GM12878 (cell line): ENCODE results near the gene C1orf185. TPM values are rescaled to one million over a fixed set of nuclear protein-coding genes. Genes with fewer than 3 reads are reported as not detected.

Source experiments
- ATAC-seq: fragments of 200-7000 bp; cut with Tn5 transposase; 3 replicates; pipeline ENCODE4 v1.9.1; 2020; ENCODE audit warnings: mild to moderate bottlenecking, moderate library complexity
- BruUV-seq: library from RNA; stranded (reverse); fragments of 400-500 nt; replicated peaks from 2 replicates; lab custom pipeline; 2021; lab: Mats Ljungman, UMichigan
- CTCF ChIA-PET: fragments of 300-600 bp; sonication (Branson Sonifier 250); formaldehyde crosslinking; extraction: SDS; loops from one replicate; lab custom pipeline; 2021; ENCODE audit warnings: inconsistent platforms; lab: Yijun Ruan, JAX
- POLR2A ChIA-PET: fragments of 350-600 bp; formaldehyde crosslinking; extraction: SDS; loops from one replicate; lab custom pipeline; 2021; ENCODE audit warnings: inconsistent platforms; lab: Charles Lee
- RAD21 ChIA-PET: fragments of 300-600 bp; sonication (Branson Sonifier 250); formaldehyde crosslinking; loops from one replicate; lab custom pipeline; 2023; ENCODE audit warnings: antibody characterized with exemption; ENCODE audit not compliant: unreplicated experiment; lab: Charles Lee
- SMC1A ChIA-PET: fragments of 300-600 bp; sonication (Branson Sonifier 250); formaldehyde crosslinking; loops from one replicate; lab custom pipeline; 2023; ENCODE audit not compliant: unreplicated experiment, uncharacterized antibody; lab: Charles Lee
- DNase-seq: peaks from one replicate; pipeline ENCODE4 v3.0.0-alpha.2; 2011; ENCODE audit warnings: low read depth, low spot score
- FAIRE-seq: peaks from 3 replicates; lab custom pipeline; 2011; peaks lifted over from hg19 to GRCh38; lab: Jason Lieb, UNC
- H2AFZ ChIP-seq: 2 replicates; pipeline ENCODE4 v1.6.0; 2011; ENCODE audit warnings: low read depth, low read length, control low read depth; ENCODE audit not compliant: control insufficient read depth
- H3K27ac ChIP-seq: 2 replicates; pipeline ENCODE4 v1.5.1; 2011; ENCODE audit warnings: control low read depth; ENCODE audit not compliant: control insufficient read depth, insufficient read depth
- H3K27me3 ChIP-seq, 2 experiments: replicated peaks in 1 of 2; 2 replicates each; pipeline versions ENCODE4 v1.6.0 to v1.6.1; 2011; ENCODE audit warnings: low read length in 1 of 2; ENCODE audit not compliant: control insufficient read depth in 2 of 2, insufficient read depth in 2 of 2
- H3K36me3 ChIP-seq, 2 experiments: 2 replicates each; pipeline ENCODE4 v1.5.1; 2011; ENCODE audit warnings: low read length in 1 of 2; ENCODE audit not compliant: control insufficient read depth in 2 of 2, insufficient read depth in 2 of 2
- H3K4me1 ChIP-seq: 2 replicates; pipeline ENCODE4 v1.6.1; 2011; ENCODE audit warnings: mild to moderate bottlenecking, low read length, moderate library complexity, mixed read lengths; ENCODE audit not compliant: control insufficient read depth, insufficient read depth
- H3K4me2 ChIP-seq: 2 replicates; pipeline ENCODE4 v1.6.0; 2011; ENCODE audit warnings: control low read depth; ENCODE audit not compliant: control insufficient read depth, insufficient read depth
- H3K4me3 ChIP-seq: fragments of 200-600 bp; sonication (generic); 2 replicates; pipeline ENCODE4 v1.5.1; 2016
- H3K79me2 ChIP-seq: 2 replicates; pipeline ENCODE4 v1.6.0; 2011; ENCODE audit warnings: low read length; ENCODE audit not compliant: control insufficient read depth, insufficient read depth
- H3K9ac ChIP-seq: 2 replicates; pipeline ENCODE4 v1.8.0; 2011; ENCODE audit warnings: low read length, control low read depth, mixed read lengths; ENCODE audit not compliant: control insufficient read depth, insufficient read depth
- H3K9me3 ChIP-seq: replicated peaks from 3 replicates; pipeline ENCODE4 v1.5.1; 2011; ENCODE audit warnings: mild to moderate bottlenecking, low read length; ENCODE audit not compliant: control insufficient read depth, insufficient read depth
- H4K20me1 ChIP-seq: 2 replicates; pipeline ENCODE4 v1.6.0; 2011; ENCODE audit not compliant: control insufficient read depth, insufficient read depth
- CBX3 ChIP-seq: fragments of 200-600 bp; sonication (generic); IDR thresholded peaks from 2 replicates; pipeline ENCODE4 v1.6.1; 2016; ENCODE audit warnings: low read depth, borderline replicate concordance
- KLF5 ChIP-seq: fragments of 450-650 bp; IDR thresholded peaks from 2 replicates; pipeline ENCODE4 v1.6.1; 2014; ENCODE audit warnings: mild to moderate bottlenecking; ENCODE audit not compliant: partially characterized antibody
- MEF2B ChIP-seq: fragments of 450-650 bp; IDR thresholded peaks from 2 replicates; pipeline ENCODE4 v1.6.1; 2018; ENCODE audit warnings: mild to moderate bottlenecking, moderate library complexity; ENCODE audit not compliant: partially characterized antibody, poor library complexity, severe bottlenecking
- POLR2A ChIP-seq: IDR thresholded peaks from 2 replicates; pipeline ENCODE4 v1.6.1; 2011; ENCODE audit warnings: low read depth, mild to moderate bottlenecking, low read length
- POLR2AphosphoS5 ChIP-seq: IDR thresholded peaks from 2 replicates; pipeline ENCODE4 v1.6.1; 2011; ENCODE audit warnings: mild to moderate bottlenecking, low read length, inconsistent platforms
- RAD21 ChIP-seq: IDR thresholded peaks from 2 replicates; pipeline ENCODE4 v1.6.1; 2011; ENCODE audit warnings: mild to moderate bottlenecking, low read depth, low read length, moderate library complexity; ENCODE audit not compliant: insufficient read depth
- RCOR1 ChIP-seq: conservative IDR thresholded peaks from 2 replicates; pipeline ENCODE4 v1.6.1; 2012; ENCODE audit warnings: low read depth, low read length, improper control_type of control experiment
- RELA ChIP-seq: fragments of 450-650 bp; IDR thresholded peaks from 2 replicates; pipeline ENCODE4 v1.8.0; 2014; ENCODE audit warnings: borderline replicate concordance; ENCODE audit not compliant: partially characterized antibody
- RUNX3 ChIP-seq: IDR thresholded peaks from 2 replicates; pipeline ENCODE4 v1.6.1; 2012; ENCODE audit warnings: low read length, inconsistent platforms
- SMAD1 ChIP-seq: fragments of 450-650 bp; IDR thresholded peaks from 2 replicates; pipeline ENCODE4 v1.6.1; 2018; ENCODE audit warnings: mild to moderate bottlenecking, low read depth; ENCODE audit not compliant: partially characterized antibody
- SMC3 ChIP-seq: IDR thresholded peaks from 2 replicates; pipeline ENCODE4 v1.6.1; 2011; ENCODE audit warnings: low read length, improper control_type of control experiment, borderline replicate concordance
- YY1 ChIP-seq: IDR thresholded peaks from 2 replicates; pipeline ENCODE4 v1.6.1; 2011; ENCODE audit warnings: low read depth, mild to moderate bottlenecking, low read length
- ZNF207 ChIP-seq: fragments of 450-650 bp; IDR thresholded peaks from 2 replicates; pipeline ENCODE4 v1.6.1; 2014; ENCODE audit warnings: antibody characterized with exemption, mild to moderate bottlenecking, borderline replicate concordance
- ZNF384 ChIP-seq: IDR thresholded peaks from 2 replicates; pipeline ENCODE4 v1.6.1; 2012; ENCODE audit warnings: low read depth, mild to moderate bottlenecking, low read length, improper control_type of control experiment, borderline replicate concordance
- WGBS: methylation state at CpG from one replicate; pipeline ENCODE4 v1.1.6; 2016; ENCODE audit warnings: low lambda C conversion rate; ENCODE audit not compliant: insufficient replicate concordance, insufficient coverage; ENCODE audit errors: missing lambda C conversion rate; 5-methylcytosine and 5-hydroxymethylcytosine counted together
- in situ Hi-C: fragments of 300-500 bp; cut with MboI; formaldehyde crosslinking; loops from 9 replicates; pipeline ENCODE4 v1.14.3; 2018; ENCODE audit warnings: mixed read lengths
- intact Hi-C: fragments of 100-400 bp; cut with micrococcal nuclease; formaldehyde crosslinking; loops from one replicate; pipeline ENCODE4 v1.14.2; 2022; ENCODE audit not compliant: unreplicated experiment
- polyA plus RNA-seq, 11 experiments: library from polyadenylated mRNA; depleted of rRNA in 4 of 11; unstranded in 6 of 11; stranded (reverse) in 5 of 11; fragments of >200 nt; fragmentation: Nextera tagmentation in 4 of 11; fragmentation: Illumina TruSeq in 1 of 11; extraction: Ambion mirVana in 4 of 11; extraction: Trizol in 1 of 11; gene quantifications; 1 replicate in 1 of 11; 2 replicates in 10 of 11; pipeline versions ENCODE4 v1.2.1 to v1.2.3, GENCODE V29; 2011 to 2016; ENCODE audit warnings: inconsistent platforms in 2 of 11, missing spikeins in 2 of 11, low read depth in 1 of 11
- total RNA-seq, 4 experiments: library from RNA; depleted of rRNA in 3 of 4; stranded (reverse); fragments of >200 nt in 3 of 4; fragmentation: Illumina TruSeq in 1 of 4; extraction: Trizol in 1 of 4; gene quantifications; 2 replicates each; pipeline versions ENCODE4 v1.2.1 to v1.2.3, GENCODE V29; 2013 to 2021
- TF ChIP-seq, protein P1 (sequence below): fragments of 450-650 bp; IDR thresholded peaks from 2 replicates; pipeline ENCODE4 v1.6.1; 2017; ENCODE audit warnings: mild to moderate bottlenecking
- TF ChIP-seq, protein P2 (sequence below): IDR thresholded peaks from 2 replicates; pipeline ENCODE4 v1.6.1; 2011; ENCODE audit warnings: borderline replicate concordance, low read depth, mild to moderate bottlenecking, moderate library complexity, mixed read lengths, low read length; ENCODE audit not compliant: insufficient read depth; ENCODE audit errors: extremely low read length
- TF ChIP-seq, protein P3 (sequence below): fragments of 450-650 bp; IDR thresholded peaks from 2 replicates; pipeline ENCODE4 v1.6.1; 2017; ENCODE audit warnings: borderline replicate concordance
- TF ChIP-seq, protein P4 (sequence below): fragments of 450-650 bp; conservative IDR thresholded peaks from 2 replicates; pipeline ENCODE4 v1.6.1; 2017; ENCODE audit warnings: mild to moderate bottlenecking, moderate library complexity

The C1orf185 gene
- total and polyA plus RNA-seq, 10 of the 15 experiments (the other 5 are each of a cell fraction or from before 2014, with no cell fraction given), result 0.40 TPM; not detected in 9

DNA sequence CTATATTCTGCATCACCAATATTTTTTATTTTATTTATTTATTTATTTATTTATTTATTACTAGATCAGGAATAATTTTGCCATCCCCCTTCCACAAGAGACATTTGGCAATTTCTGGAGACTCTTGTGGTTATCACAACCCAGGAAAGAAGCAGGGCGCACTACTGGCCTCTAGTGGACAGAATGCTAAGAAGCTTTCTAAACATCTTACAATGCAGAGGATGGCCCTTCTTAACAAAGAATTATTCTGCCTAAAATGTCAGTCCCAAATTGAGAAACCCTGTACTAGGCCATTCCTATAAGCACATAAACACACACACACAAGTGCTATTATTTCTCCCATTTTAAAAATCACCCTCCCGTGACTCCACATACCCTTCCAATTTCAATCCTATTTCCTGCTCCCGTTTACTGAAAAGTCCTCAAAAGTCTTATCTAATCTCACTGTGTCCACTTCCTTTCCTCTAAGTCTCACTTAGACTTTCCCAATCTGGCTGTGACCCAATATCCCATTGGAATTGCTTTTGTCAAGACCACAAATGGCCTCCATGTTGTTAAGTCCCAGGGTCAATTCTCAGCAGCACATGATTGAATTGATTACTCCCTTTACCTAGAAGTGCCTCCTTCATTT lies 90.3 kb downstream of the C1orf185 start:
- SMC1A ChIA-PET, result interaction anchor here (0.5 to 5.5 kb wide), 12 partner anchors 13 to 417 kb away, joined by 3 to 58 read pairs (median 4); no protein-coding TSS in a partner anchor
- no peaks in the 10 kb centered on the region for H3K4me1 ChIP-seq
- no peak for DNase-seq
- no peaks in the 10 kb centered on the region for H3K27me3 ChIP-seq
- 30% methylated on average over 3 of the region's 3 CpGs for WGBS
- intact Hi-C loops, result loop anchor here (2.0 kb wide), 1 partner anchor 104 kb away; no protein-coding TSS in a partner anchor
- RAD21 ChIA-PET, result interaction anchor here (0.6 to 6.6 kb wide), 6 partner anchors 104 to 418 kb away, joined by 3 to 68 read pairs (median 28); no protein-coding TSS in a partner anchor
- H4K20me1 ChIP-seq, result no peaks in the 10 kb centered on the region
- H3K4me3 ChIP-seq, result no peak overlapping the region
- ATAC-seq, result peak; percentile 78
- H2AFZ ChIP-seq, result no peak overlapping the region
- POLR2A ChIA-PET, result no interaction called here
- CTCF ChIA-PET, result interaction anchor here (0.5 to 7.7 kb wide), 30 partner anchors 15 to 440 kb away, joined by 3 to 220 read pairs (median 4); no protein-coding TSS in a partner anchor
- in situ Hi-C loops, result loop anchor here (5.0 kb wide), 2 partner anchors 320 to 420 kb away; no protein-coding TSS in a partner anchor
- no peak overlapping the region for H3K27ac ChIP-seq
- no peaks in the 10 kb centered on the region for H3K9me3 ChIP-seq
- H3K4me2 ChIP-seq, result no peak overlapping the region
- no peaks in the 10 kb centered on the region for H3K79me2 ChIP-seq
- no peak for FAIRE-seq
- BruUV-seq, result no TSS peak
- H3K9ac ChIP-seq, result no peak overlapping the region
- H3K36me3 ChIP-seq, result no peaks in the 10 kb centered on the region
- TF ChIP-seq, protein P1, sequence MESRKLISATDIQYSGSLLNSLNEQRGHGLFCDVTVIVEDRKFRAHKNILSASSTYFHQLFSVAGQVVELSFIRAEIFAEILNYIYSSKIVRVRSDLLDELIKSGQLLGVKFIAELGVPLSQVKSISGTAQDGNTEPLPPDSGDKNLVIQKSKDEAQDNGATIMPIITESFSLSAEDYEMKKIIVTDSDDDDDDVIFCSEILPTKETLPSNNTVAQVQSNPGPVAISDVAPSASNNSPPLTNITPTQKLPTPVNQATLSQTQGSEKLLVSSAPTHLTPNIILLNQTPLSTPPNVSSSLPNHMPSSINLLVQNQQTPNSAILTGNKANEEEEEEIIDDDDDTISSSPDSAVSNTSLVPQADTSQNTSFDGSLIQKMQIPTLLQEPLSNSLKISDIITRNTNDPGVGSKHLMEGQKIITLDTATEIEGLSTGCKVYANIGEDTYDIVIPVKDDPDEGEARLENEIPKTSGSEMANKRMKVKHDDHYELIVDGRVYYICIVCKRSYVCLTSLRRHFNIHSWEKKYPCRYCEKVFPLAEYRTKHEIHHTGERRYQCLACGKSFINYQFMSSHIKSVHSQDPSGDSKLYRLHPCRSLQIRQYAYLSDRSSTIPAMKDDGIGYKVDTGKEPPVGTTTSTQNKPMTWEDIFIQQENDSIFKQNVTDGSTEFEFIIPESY, result no peak
- TF ChIP-seq ZNF207 (no peak), SMAD1 (no peak), KLF5 (no peak), RELA (no peak), SMC3 (peak; percentile 75; the same call in 1 of the 2 replicates), RAD21 (peak; percentile 89), RUNX3 (peak; percentile 73), RCOR1 (no peak), CBX3 (no peak), POLR2AphosphoS5 (no peak), YY1 (0 out of 2 replicates have a peak, but pooled peaks have one; percentile 15), POLR2A (no peak), ZNF384 (no peak), MEF2B (no peak)
- TF ChIP-seq, protein P2, sequence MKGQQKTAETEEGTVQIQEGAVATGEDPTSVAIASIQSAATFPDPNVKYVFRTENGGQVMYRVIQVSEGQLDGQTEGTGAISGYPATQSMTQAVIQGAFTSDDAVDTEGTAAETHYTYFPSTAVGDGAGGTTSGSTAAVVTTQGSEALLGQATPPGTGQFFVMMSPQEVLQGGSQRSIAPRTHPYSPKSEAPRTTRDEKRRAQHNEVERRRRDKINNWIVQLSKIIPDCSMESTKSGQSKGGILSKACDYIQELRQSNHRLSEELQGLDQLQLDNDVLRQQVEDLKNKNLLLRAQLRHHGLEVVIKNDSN, result no peak
- TF ChIP-seq, protein P3, sequence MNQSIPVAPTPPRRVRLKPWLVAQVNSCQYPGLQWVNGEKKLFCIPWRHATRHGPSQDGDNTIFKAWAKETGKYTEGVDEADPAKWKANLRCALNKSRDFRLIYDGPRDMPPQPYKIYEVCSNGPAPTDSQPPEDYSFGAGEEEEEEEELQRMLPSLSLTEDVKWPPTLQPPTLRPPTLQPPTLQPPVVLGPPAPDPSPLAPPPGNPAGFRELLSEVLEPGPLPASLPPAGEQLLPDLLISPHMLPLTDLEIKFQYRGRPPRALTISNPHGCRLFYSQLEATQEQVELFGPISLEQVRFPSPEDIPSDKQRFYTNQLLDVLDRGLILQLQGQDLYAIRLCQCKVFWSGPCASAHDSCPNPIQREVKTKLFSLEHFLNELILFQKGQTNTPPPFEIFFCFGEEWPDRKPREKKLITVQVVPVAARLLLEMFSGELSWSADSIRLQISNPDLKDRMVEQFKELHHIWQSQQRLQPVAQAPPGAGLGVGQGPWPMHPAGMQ, result no peak
- TF ChIP-seq, protein P4, sequence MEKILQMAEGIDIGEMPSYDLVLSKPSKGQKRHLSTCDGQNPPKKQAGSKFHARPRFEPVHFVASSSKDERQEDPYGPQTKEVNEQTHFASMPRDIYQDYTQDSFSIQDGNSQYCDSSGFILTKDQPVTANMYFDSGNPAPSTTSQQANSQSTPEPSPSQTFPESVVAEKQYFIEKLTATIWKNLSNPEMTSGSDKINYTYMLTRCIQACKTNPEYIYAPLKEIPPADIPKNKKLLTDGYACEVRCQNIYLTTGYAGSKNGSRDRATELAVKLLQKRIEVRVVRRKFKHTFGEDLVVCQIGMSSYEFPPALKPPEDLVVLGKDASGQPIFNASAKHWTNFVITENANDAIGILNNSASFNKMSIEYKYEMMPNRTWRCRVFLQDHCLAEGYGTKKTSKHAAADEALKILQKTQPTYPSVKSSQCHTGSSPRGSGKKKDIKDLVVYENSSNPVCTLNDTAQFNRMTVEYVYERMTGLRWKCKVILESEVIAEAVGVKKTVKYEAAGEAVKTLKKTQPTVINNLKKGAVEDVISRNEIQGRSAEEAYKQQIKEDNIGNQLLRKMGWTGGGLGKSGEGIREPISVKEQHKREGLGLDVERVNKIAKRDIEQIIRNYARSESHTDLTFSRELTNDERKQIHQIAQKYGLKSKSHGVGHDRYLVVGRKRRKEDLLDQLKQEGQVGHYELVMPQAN, result no peak
